ENCODE measurements around the gene CEP19.
"Not testable (repeated sequence)": the region's sequence is repeated elsewhere in the genome, so short reads cannot be mapped to it uniquely, and the experiment has no call there.

The CEP19 gene, protein sequence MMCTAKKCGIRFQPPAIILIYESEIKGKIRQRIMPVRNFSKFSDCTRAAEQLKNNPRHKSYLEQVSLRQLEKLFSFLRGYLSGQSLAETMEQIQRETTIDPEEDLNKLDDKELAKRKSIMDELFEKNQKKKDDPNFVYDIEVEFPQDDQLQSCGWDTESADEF

DNA sequence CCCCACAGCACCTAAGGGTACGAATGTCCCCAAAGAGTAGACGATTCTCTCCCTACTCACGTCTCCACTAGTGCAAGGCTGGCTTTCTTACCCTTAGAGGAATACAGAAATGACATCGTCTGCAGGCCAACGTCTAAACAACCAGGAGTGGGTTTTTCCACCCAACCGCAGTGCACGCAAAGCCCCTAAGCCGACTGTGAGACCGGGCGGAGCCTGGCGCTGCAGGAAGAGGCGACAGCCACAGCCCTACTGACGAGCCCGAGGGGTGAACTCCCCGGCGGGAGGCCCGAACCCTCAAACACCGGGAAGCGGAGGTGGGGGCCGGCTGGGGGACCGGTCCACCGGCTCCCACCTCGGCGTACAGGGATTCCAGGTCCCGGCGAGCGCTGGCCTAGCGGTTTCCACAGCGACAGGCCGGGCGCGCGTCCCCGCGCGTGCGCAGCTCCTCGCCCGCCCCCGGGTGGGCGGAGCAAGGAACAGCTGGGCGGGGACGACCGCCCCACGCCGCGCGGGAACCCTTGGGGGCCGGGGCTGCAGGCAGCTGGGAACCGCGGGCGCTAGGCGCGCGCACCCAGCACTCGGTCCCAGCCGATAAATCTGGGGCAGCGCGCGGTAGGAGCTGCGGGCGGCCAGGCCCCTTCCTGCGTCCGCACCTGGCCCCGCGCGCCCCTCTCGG, at the start of gene CEP19, which contains the start of gene PIGX:
CEP19 (minus strand) TSS at position 413 of the 676 bp plus-strand sequence. CDS start 3,593 bp downstream, outside the sequence.
PIGX (plus strand) TSS at position 540 of the 676 bp plus-strand sequence.
- peak; percentile 99 for DNase-seq (ENCODE audit: low spot score)

DNA sequence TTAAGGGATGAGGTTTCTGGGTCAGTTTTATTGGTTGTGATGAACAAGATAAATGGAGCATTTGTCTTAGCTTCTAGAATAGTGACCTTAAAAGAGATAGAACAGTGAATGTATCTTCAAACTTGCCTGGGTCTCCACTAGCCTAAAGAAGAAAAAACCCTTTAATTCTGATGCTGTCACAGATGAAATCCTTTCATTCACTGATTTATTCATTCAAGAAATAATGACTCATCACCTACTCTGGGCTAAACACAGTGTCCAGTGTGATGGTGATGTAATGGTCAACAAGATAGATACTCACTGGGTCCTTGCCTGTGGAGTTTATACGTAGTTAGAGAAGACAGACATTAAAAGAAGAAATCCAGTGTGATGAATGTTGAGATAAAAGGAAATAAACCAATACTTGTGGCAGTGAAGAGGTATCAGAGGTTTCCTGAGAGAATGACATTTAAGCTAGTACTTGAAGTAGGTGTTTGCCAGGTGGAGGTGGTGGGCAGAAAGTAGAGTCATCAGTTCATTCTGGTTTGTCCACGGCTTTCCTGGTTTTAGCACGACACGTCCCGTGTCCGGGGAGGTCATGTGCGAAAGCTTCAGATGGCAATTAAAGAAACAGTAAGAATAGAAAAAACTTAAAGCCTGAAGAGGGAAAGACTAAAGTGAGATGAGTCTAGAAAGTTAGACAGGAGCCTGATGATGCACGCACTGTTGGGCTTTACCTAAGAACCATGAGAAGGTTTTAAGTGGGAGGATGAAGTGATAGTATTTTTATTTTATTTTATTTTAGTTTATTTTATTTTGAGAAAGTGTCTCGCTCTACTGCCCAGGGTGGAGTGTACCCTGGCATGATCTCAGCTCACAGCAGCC, 46.1 kb upstream of the CEP19 start:
- DNase-seq (ENCODE audit: low spot score): peak; percentile 19

DNA sequence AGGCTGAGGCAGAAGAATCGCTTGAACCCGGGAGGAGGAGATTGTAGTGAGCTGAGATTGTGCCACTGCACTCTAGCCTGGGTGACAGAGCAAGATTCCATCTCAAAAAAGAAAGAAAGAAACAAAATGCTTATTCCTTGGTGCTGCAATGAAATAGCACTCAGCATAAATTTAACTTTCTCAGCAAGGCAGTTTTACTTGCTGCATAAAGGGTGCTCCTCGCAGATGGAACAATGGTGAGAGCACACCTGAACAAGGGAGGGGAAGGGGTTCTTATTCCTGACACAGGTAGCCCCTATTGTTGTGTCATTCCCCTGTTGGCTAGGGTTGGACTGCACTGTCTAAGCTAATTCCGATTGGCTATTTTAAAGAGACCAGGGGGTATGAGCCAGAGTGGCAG, 44.7 kb upstream of the CEP19 start:
- no peak for DNase-seq (ENCODE audit: low spot score)

DNA sequence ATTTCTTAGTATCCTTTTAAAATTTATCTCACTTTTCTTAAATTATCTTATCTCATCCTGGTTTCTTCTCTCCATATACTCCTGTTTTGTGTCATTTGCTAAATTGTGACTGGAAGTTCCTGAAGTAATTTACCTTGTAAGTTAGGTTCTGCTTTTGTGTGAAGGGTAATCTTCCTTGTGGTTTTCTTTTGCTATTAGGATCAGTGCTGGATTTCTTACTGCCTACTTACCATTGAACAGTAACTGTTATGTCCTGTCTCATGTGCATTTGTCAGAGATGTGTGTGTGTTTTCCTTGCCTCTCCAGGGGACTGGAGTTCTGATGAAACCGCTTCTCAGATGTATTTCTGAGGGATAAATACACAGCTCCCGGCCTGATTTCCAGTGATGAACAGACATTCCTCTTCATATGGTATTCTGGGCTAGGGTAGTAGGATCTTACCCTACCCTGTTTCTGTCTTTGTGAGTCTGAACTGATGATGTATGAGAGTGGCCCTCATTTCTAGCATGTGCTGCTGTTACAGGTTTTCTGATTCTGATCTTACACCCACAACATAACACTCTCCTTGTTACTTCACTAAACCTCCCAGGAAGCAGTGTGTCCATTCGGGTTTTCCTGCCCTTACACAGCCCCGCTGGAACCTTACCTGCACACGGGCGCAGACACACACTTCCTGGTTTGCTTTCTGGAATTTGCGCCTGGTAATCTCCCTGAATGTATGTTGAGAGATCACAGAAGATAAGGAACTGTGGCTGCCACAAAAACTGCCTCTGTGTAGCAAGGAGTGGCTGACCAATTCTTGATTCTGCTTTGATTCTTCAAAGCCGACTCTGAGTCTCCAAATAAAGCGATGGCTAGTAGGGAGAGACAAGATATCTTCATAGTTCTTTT, 42.3 kb upstream of the CEP19 start:
- no peak for DNase-seq (ENCODE audit: low spot score)

DNA sequence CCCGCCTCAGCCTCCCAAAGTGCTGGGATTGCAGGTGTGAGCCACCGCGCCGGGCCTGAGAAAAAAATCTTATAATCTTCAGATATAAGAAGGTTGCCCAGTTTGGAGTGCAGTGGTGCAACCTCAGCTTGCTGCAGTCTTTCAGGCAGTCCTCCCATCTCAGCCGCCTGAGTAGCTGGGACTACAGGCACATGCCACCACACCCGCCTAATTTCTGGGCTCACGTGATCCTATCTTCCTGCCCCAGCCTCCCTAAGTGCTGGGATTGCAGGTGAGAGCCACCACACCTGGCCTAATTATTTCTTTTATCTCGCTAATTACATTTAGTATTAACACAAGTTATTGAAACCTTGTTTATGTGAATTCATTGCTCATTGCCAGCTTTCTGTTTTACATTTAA, 41.2 kb upstream of the CEP19 start:
- no peak for DNase-seq (ENCODE audit: low spot score)

DNA sequence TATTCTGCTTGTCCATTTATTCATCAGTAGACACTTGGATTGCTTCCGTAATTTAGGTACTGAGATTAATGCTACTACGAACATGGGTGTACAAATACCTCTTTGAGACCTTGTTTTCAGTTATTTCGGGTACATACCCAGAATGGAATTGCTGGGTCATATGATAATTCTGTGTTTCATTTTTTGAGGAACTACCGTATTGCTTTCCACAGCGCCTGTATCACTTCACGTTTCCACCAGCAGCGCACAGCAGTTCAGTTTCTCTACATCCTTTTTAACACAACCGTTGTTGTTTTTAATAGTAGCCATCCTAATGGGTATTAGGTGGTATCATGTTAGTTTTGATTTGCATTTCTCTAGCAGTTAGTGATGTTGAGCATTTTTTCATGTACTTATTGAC, 37.1 kb upstream of the CEP19 start:
- DNase-seq (ENCODE audit: low spot score): no peak

DNA sequence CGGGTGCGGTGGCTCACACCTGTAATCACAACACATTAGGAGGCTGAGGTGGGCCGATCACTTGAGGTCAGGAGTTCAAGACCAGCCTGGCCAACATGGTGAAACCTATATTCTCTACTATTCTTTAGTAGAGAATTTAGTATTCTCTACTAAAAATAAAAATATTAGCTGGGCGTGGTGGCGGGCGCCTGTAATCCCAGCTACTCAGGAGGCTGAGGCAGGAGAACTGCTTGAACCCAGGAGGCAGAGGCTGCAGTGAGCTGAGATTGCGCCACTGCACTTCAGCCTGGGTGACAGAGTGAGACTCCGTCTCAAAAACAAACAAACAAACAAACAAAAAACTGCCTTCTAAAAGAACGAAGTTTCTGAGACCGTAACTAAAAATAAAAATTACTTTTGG, 31.5 kb upstream of the CEP19 start:
- DNase-seq (ENCODE audit: low spot score): not testable (repeated sequence)

DNA sequence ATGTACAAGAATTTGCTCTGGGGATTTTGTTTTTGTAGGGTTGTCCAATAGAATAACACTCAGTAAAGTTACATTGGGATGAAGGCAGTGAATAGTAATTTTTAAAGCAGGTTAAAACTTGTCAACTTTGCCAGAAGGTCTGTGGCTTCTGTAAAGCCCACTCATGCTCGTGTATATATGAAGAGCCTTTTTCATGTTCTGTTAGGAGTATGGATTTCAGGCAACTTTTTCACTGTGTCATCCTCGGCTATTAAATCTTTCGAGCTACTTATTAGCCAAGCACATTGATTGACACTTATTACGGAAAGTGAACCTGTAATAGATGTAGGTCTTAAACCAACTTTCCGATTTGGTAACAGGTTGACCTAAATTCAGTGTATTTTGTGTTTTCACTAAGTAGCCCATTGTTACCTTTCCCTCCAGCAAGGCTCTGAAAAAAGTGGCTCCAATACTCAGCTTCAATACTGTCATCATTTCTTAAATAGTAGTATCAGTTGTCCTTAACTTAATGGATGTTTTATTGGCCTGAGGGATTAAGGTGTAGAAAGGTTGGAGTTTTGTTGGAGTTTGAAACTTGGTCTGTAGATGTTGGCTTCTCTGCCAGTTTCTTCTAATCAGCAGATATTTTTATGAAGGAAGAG, 29.3 kb upstream of the CEP19 start:
- DNase-seq (ENCODE audit: low spot score): no peak

DNA sequence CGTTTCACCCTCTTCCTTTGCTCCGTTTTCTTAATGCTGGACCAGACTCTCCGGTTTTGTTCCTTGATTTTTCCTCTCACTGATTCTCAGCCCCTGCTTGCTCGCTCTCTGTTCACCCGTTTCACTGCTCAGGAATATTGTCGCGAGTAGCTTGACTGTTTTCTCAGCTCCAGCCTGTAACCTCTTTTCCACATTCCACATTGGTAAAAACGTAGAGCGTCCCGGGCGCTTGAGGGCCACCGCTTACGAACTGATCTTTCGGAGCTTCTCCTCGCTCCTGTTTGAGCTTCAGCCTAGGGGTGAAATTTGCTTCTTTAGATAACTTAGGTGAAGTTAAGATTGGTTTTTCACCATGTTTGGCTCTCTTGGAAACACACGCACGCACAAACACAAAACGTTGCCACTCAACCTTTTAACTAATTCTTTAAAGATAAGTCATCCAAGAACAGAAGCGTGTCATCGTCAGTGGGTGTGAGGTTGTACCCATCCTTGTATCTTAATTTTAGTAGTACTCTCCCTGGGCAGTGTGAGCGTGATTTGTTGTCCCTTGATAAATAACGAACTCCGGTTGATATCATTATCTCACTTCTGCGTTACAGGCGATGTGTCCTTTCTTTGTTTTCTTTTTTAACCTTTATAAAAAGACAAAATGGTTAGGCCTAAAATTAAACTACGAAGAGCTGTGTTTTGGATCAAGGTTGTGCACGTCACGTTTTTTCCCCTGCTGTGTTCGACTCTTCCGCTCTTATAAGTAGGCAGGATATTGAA, 28.6 kb upstream of the CEP19 start:
- DNase-seq (ENCODE audit: low spot score): peak; percentile 53

DNA sequence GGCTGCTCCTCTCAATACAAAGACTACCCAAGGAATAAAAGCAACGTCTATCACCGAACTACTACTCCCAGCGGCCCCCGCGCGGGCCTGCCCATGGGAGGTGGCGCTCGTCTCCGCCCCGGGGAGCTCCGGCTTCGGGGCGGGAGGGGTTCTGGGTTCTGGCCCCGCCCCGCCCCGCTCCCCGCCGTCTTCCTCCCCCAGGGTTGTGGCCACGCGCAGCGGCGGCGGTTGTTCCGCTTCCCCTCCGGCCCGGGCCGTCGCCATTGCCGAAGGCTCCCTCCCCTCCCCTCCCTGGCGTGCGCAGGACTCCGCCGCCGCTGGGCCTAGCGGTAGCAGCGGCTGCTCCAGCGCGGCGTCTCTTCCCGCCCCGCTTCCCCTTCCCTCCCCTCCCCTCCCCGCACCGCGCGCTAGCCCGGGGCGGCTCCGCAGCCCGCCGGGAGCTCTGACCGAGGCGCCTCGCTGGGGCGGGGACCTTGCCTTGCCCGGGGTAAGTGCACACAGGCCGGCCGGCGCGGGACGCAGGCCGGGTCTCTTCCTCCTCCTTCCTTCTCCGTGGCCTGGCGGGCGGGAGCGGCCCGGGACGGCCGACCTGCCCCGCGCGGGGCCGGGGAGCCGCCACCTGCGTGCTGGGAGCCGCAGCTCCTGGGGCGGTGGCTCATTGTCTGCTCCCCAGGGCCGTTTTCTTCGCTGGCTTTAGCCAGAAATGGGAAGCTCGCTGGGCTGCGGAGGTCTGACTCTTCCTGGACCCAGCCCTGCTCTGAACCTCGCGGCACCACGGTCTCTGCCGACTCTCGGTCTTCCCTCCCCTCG, 27.8 kb upstream of the CEP19 start, which contains the start of gene PAK2:
PAK2 (plus strand) TSS at position 187 of the 810 bp plus-strand sequence. CDS start 42,790 bp downstream, outside the sequence.
- peak; percentile 93 for DNase-seq (ENCODE audit: low spot score)

DNA sequence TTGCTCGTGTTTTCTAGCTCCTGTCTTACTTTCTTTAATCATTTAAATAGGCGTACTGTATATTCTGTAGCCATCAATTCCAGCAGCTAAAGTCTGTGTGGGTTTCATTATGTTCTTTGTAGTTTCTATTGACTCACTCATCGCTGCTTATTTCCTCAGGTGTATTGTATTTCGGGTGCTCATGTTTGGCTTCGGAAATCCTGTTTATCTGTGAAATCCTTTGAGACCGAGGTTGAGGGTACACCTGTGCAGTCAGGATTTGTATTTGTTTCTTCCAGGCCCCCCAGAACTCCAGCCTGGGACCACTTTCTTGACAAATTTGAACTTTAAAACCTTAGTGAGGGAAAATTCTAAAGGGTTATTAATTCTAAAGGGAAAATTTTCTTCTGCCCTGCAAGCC, 25.6 kb upstream of the CEP19 start:
- no peak for DNase-seq (ENCODE audit: low spot score)

DNA sequence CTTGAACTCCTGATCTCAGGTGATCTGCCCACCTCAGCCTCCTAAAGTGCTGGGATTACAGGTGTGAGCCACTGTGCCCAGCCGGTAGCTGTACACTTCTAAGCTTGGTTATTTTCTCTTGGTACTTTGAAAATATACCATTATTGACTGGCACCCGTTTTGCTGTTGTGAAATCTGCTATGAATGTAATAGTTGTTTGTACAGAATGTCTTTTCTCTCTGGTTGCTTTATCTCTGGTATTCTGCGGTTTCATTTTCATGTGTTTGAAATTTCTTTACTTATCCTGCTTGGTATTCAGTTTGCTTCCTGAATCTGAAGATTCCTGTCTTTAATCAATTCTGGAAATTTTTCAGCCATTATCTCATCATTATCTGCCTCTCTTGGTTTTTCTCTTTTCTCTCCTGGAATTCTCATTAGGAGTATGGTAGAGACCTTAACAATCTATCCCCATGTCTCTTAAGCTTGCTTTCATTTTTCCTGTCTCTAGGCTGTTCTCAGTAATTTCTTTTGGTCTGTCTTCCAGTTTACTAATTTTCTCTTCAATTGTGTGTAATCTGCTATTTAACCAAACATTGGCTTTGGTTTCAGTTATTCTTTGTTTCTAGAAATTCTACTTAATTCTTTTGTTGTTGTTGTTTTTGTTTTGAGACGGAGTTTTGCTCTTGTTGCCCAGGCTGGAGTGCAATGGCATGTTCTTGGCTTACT, 24.8 kb upstream of the CEP19 start:
- DNase-seq (ENCODE audit: low spot score): no peak

DNA sequence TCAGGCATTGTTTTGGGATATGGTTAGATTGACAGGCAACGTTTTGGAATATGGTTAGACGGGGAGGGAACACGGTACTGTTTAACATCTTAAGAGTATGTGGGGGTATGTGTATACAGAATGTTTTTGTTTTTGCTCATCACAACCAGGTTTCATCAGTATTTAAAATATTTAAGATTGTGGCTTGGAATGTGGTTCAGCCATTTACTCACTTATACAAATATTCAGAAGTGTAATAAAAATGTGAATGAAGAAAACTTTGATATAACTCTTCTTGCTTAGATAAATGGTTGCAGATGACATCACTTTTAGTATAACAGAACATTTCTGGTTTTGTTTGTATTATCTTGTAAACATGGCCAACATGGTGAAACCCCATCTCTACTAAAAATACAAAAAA, 23.7 kb upstream of the CEP19 start:
- DNase-seq (ENCODE audit: low spot score): no peak

DNA sequence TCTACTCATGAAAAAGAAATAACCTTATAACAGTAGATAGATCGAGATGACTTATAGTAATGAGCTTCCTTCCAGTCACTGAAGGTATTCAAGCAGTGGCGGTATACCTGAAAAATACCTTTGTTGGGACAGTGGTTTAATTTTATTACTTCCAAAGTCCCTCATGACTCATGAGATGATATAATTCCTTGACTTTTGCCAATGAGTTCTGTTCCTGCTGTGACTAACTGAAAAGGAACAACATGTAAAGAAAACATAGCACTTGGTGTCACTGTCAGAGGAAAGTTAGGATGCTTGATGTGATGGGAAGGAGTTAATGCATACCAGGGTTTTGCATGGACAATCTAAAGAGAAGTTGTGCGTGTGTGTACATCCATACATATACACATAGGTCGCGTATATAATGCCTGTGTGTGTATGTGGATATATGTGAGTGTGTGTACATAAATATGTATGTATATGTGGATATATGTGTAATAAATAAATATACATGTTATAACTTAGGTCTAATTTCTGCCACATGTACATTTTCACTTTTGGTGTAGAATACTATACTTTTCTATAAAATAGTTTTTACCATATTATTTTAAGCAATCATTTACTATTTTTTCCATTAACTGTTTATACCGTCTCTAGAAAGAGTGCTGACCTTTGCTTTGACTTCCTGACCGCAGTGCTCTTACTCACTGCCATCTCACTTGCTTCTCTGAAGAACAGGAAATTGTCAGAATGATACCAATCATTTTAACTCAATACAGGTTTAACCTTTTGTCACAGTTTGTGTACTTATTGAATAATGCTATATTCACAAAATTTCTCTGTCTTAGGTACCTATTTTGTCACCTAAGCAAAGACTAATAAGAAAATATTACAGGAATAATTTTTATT, 15.0 kb upstream of the CEP19 start:
- DNase-seq (ENCODE audit: low spot score): peak; percentile 16

DNA sequence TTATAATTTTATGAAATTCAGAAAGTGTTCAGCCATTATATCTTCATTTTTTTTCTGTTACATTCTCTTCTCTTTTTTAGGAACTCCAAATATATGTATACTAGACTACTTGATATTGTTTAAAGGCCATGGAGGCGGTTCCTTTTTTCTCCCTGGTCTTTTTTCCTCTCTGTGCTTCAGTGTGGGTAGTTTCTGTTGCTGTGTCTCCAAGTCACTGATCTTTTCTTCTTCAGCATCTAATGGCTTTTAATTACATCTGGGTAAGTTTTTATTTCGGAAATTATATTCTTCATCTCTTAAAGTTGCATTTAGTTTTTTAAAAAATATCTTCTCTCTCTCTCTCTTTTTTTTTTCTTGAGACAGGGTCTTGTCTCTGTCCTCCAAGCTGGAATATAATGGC, 9.0 kb upstream of the CEP19 start:
- DNase-seq (ENCODE audit: low spot score): no peak

DNA sequence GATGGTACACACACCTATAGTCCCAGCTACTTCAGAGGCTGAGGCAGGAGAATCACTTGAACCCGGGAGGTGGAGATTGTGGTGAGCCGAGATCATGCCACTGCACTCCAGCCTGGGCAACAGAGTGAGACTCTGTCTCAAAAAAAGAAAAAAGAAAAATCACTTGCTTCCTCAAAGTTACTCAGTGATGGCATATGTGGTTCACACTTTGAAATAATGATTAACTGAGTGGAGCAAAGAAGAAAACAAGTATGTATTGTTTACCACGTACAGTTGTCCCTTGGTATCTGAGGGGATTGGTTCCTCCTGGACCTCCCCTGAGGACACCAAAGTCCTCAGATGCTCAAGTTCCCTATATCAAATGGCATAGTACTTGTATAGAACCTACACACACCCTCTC, 5.1 kb upstream of the CEP19 start:
- not testable (repeated sequence) for DNase-seq (ENCODE audit: low spot score)

DNA sequence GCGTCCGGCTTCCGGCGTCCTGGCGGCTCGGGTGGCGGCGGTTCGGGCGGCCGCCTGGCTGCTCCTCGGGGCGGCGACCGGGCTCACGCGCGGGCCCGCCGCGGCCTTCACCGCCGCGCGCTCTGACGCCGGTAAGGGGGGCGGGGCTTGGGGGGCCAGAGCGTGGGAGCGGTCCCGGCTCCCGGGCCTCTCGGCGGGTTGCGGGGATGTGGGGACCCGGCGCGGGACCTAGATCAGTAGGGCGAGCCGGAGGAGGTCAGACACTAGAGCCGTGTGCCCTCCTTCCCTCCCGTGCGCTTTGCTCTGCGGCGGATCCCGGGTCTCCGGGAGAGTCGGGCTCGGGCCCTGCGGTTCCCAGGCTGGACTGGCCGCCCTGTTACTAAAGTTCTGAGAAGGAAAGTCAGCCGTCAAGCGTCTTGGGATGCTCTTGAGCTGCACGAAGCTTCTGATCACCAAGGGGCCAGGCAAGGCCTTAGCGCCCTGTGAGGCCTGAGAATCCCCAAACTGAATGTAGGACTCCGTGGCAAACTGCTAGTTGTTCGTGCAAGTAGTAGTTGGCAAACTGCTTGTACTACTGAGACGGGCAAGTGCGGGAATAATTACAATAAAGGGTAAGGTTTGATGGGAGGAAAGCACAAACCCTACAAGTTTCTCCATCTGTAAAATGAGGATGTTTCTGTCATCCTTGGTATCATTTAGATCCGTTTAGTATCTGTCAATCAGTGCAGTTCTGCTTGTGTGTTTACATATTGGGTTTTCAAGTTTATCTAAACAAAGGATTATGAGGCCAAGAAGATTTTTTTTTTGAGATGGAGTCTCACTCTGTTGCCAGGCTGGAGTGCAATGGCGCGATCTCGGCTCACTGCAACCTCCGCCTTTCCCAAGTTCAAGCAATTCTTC, 714 bp upstream of the CEP19 start:
- peak; percentile 77 for DNase-seq (ENCODE audit: low spot score)
